HCT116 (cell line): ENCODE data around the gene TENM4. TPM values are rescaled to one million over a fixed set of nuclear protein-coding genes. Genes with fewer than 3 reads are reported as not detected.

Experiments used
- ATAC-seq: fragments of 200-7000 bp; cut with Tn5 transposase; 2 replicates; pipeline ENCODE4 v1.9.1; 2020; ENCODE audit warnings: mild to moderate bottlenecking, moderate library complexity
- BruUV-seq: library from RNA; stranded (reverse); fragments of 400-500 nt; replicated peaks from 2 replicates; lab custom pipeline; 2021; lab: Mats Ljungman, UMichigan
- CTCF ChIA-PET: fragments of 300-600 bp; sonication (Branson Sonifier 250); formaldehyde crosslinking; loops from one replicate; lab custom pipeline; 2021; ENCODE audit warnings: antibody characterized with exemption; lab: Charles Lee
- POLR2A ChIA-PET: fragments of 300-600, 350-600 bp; sonication (Branson Sonifier 250); formaldehyde crosslinking; loops from one replicate; lab custom pipeline; 2021; ENCODE audit warnings: antibody characterized with exemption; lab: Charles Lee
- RAD21 ChIA-PET, 2 experiments: fragments of 300-600 bp; sonication (Branson Sonifier 250); formaldehyde crosslinking; loops; one replicate each; lab custom pipeline; 2023; ENCODE audit warnings: low total read pairs in 2 of 2; ENCODE audit not compliant: uncharacterized antibody in 2 of 2, unreplicated experiment in 2 of 2, low non-redundant PET in 1 of 2; lab: Charles Lee
- DNase-seq: peaks from one replicate; pipeline ENCODE4 v3.0.0-alpha.2; 2010; ENCODE audit warnings: low read depth, low spot score
- H2AFZ ChIP-seq: fragments of 200-600 bp; shearing (Covaris generic), sonication (generic); 2 replicates; pipeline ENCODE4 v1.6.1; 2017; ENCODE audit warnings: low read depth, mixed run types, mixed read lengths, antibody characterized with exemption, low read length; ENCODE audit not compliant: poor library complexity, severe bottlenecking
- H3K27ac ChIP-seq: 2 replicates; pipeline ENCODE4 v1.5.1; 2012; ENCODE audit warnings: low read depth, low read length
- H3K27me3 ChIP-seq: fragments of 200-600 bp; sonication (generic); 2 replicates; pipeline ENCODE4 v1.6.1; 2016; ENCODE audit warnings: mixed run types, low read length, mixed read lengths; ENCODE audit not compliant: insufficient read depth
- H3K36me3 ChIP-seq, 2 experiments: fragments of 200-500 bp in 1 of 2; fragments of 200-600 bp in 1 of 2; sonication (Bioruptor generic) in 1 of 2; sonication (generic) in 1 of 2; 2 replicates each; pipeline versions ENCODE4 v1.5.1 to v1.6.1; 2014 to 2016; ENCODE audit warnings: low read length in 2 of 2, inconsistent platforms in 1 of 2, mixed read lengths in 1 of 2, mixed run types in 1 of 2; ENCODE audit not compliant: insufficient read depth in 2 of 2, control insufficient read depth in 1 of 2
- H3K4me1 ChIP-seq, 2 experiments: fragments of 200-600 bp in 1 of 2; sonication (generic) in 1 of 2; 2 replicates each; pipeline versions ENCODE4 v1.5.1 to v1.6.1; 2012 to 2017; ENCODE audit warnings: low read length in 2 of 2, inconsistent platforms in 1 of 2, mild to moderate bottlenecking in 1 of 2, mixed read lengths in 1 of 2, mixed run types in 1 of 2, moderate library complexity in 1 of 2; ENCODE audit not compliant: insufficient read depth in 2 of 2, control insufficient read depth in 1 of 2
- H3K4me2 ChIP-seq: fragments of 200-600 bp; sonication (generic); 2 replicates; pipeline ENCODE4 v1.6.1; 2017; ENCODE audit warnings: mixed run types, low read length, mixed read lengths
- H3K4me3 ChIP-seq, 2 experiments: fragments of 200-600 bp in 1 of 2; sonication (generic) in 1 of 2; replicated peaks in 1 of 2; 2 replicates each; pipeline ENCODE4 v1.5.1; 2011 to 2016; ENCODE audit warnings: low read length in 2 of 2, control low read depth in 1 of 2, low read depth in 1 of 2, mild to moderate bottlenecking in 1 of 2, mixed read lengths in 1 of 2, mixed run types in 1 of 2
- H3K79me2 ChIP-seq: fragments of 200-600 bp; sonication (generic); 2 replicates; pipeline ENCODE4 v1.6.1; 2017; ENCODE audit warnings: mild to moderate bottlenecking, mixed run types, low read length, moderate library complexity, mixed read lengths; ENCODE audit not compliant: insufficient read depth
- H3K9ac ChIP-seq: fragments of 200-600 bp; sonication (generic); 2 replicates; pipeline ENCODE4 v1.6.1; 2016; ENCODE audit warnings: low read length, mixed read lengths
- H3K9me2 ChIP-seq: fragments of 200-600 bp; sonication (generic), shearing (Covaris generic); 2 replicates; pipeline ENCODE4 v1.6.1; 2017; ENCODE audit warnings: mixed run types, mild to moderate bottlenecking, moderate library complexity; ENCODE audit not compliant: insufficient read depth
- H3K9me3 ChIP-seq, 2 experiments: fragments of 200-500 bp in 1 of 2; fragments of 200-600 bp in 1 of 2; sonication (Bioruptor generic) in 1 of 2; sonication (generic) in 1 of 2; 2 replicates each; pipeline ENCODE4 v1.6.1; 2014 to 2017; ENCODE audit warnings: low read length in 2 of 2, mixed read lengths in 2 of 2, inconsistent platforms in 1 of 2, low read depth in 1 of 2, mild to moderate bottlenecking in 1 of 2, mixed run types in 1 of 2, moderate library complexity in 1 of 2; ENCODE audit not compliant: control insufficient read depth in 1 of 2, insufficient read depth in 1 of 2
- H4K20me1 ChIP-seq: fragments of 200-600 bp; sonication (generic), shearing (Covaris generic); 2 replicates; pipeline ENCODE4 v1.6.1; 2017; ENCODE audit warnings: mixed run types, mild to moderate bottlenecking, moderate library complexity; ENCODE audit not compliant: insufficient read depth
- CBX3 ChIP-seq: IDR thresholded peaks from 2 replicates; pipeline ENCODE4 v1.6.1; 2012; ENCODE audit warnings: low read depth
- CTCF ChIP-seq, 3 experiments: fragments of 200-600 bp in 1 of 3; sonication (generic) in 1 of 3; IDR thresholded peaks in 2 of 3; conservative IDR thresholded peaks in 1 of 3; 2 replicates each; pipeline ENCODE4 v1.5.1; 2012 to 2017; ENCODE audit warnings: low read depth in 2 of 3, low read length in 2 of 3, antibody characterized with exemption in 1 of 3, borderline replicate concordance in 1 of 3, control low read depth in 1 of 3, mild to moderate bottlenecking in 1 of 3, mixed read lengths in 1 of 3, mixed run types in 1 of 3, moderate library complexity in 1 of 3; ENCODE audit not compliant: insufficient read depth in 1 of 3
- EGR1 ChIP-seq: IDR thresholded peaks from 2 replicates; pipeline ENCODE4 v1.6.1; 2012; ENCODE audit warnings: low read depth
- ELF1 ChIP-seq: IDR thresholded peaks from 2 replicates; pipeline ENCODE4 v1.6.1; 2012; ENCODE audit warnings: low read depth, borderline replicate concordance
- EZH2 ChIP-seq: fragments of 200-600 bp; sonication (generic); IDR thresholded peaks from 2 replicates; pipeline ENCODE4 v1.6.1; 2017; ENCODE audit warnings: antibody characterized with exemption, mixed run types
- EZH2phosphoT487 ChIP-seq: fragments of 200-600 bp; IDR thresholded peaks from 2 replicates; pipeline ENCODE4 v1.6.1; 2018; ENCODE audit warnings: antibody characterized with exemption, borderline replicate concordance
- FOSL1 ChIP-seq: IDR thresholded peaks from 2 replicates; pipeline ENCODE4 v1.6.1; 2012; ENCODE audit warnings: low read depth
- MAX ChIP-seq: IDR thresholded peaks from 2 replicates; pipeline ENCODE4 v1.6.1; 2012
- POLR2A ChIP-seq: IDR thresholded peaks from 2 replicates; pipeline ENCODE4 v1.7.0; 2011; ENCODE audit warnings: borderline replicate concordance; ENCODE audit not compliant: insufficient read depth, insufficient read length; ENCODE audit errors: extremely low read depth
- POLR2AphosphoS5 ChIP-seq: IDR thresholded peaks from 2 replicates; pipeline ENCODE4 v1.6.1; 2011; ENCODE audit warnings: mild to moderate bottlenecking, low read depth, low read length, moderate library complexity
- SIN3A ChIP-seq: IDR thresholded peaks from 2 replicates; pipeline ENCODE4 v1.6.1; 2012; ENCODE audit warnings: low read depth
- SP1 ChIP-seq: IDR thresholded peaks from 2 replicates; pipeline ENCODE4 v1.6.1; 2012; ENCODE audit warnings: low read depth
- SRF ChIP-seq: IDR thresholded peaks from 2 replicates; pipeline ENCODE4 v1.6.1; 2012; ENCODE audit warnings: low read depth
- TCF7L2 ChIP-seq: IDR thresholded peaks from 2 replicates; pipeline ENCODE4 v1.7.0; 2011; ENCODE audit warnings: borderline replicate concordance, inconsistent platforms; ENCODE audit not compliant: insufficient read depth, insufficient read length; ENCODE audit errors: extremely low read depth
- YY1 ChIP-seq: IDR thresholded peaks from 2 replicates; pipeline ENCODE4 v1.6.1; 2011; ENCODE audit warnings: low read length, low read depth, moderate library complexity, mild to moderate bottlenecking; ENCODE audit not compliant: insufficient replicate concordance; ENCODE audit errors: extremely low read depth
- ZFX ChIP-seq: fragments of 450-650 bp; IDR thresholded peaks from 2 replicates; pipeline ENCODE4 v1.6.1; 2017
- ZNF274 ChIP-seq: fragments of 200-500 bp; sonication (Bioruptor generic); IDR thresholded peaks from 2 replicates; pipeline ENCODE4 v1.6.1; 2014; ENCODE audit warnings: mild to moderate bottlenecking, low read depth, low read length, inconsistent platforms
- intact Hi-C: fragments of 100-400 bp; cut with micrococcal nuclease; formaldehyde crosslinking; loops from 2 replicates; pipeline ENCODE4 v1.10.0; 2022
- total RNA-seq: library from RNA; stranded (reverse); gene quantifications from one replicate; pipeline ENCODE4 v1.2.1, GENCODE V29; 2021; ENCODE audit not compliant: unreplicated experiment
- TF ChIP-seq, protein P1 (sequence below): IDR thresholded peaks from 2 replicates; pipeline ENCODE4 v1.6.1; 2011; ENCODE audit warnings: mild to moderate bottlenecking, low read length, moderate library complexity; ENCODE audit not compliant: insufficient replicate concordance; ENCODE audit errors: extremely low read depth
- TF ChIP-seq, protein P2 (sequence below): IDR thresholded peaks from 2 replicates; pipeline ENCODE4 v1.6.1; 2012; ENCODE audit warnings: low read depth
- TF ChIP-seq, protein P3 (sequence below): IDR thresholded peaks from 2 replicates; pipeline ENCODE4 v1.6.1; 2012

The TENM4 gene
- total RNA-seq, 1 experiment from 2014 or later: 0.05 TPM

DNA sequence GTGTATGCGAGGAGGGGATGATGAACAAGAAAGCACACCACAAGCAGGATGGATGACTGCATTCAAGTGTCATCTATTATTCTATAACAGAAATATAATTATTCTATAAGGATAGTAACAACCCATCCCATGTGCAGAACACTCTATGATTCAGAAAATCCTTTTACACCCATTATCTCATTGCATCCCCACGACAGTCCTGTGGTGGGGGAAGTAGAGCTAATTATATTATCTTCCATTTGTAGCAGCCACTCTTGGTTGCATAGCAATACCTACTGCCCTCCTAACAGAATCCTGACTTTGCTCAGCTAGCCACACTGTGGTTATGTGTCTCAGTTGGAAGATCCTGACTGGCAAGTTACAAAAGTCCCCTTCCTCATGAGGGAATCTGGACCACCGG lies 459.7 kb downstream of the TENM4 start:
- ATAC-seq (no peak), DNase-seq (no peak)
- H3K4me3 ChIP-seq: no peak overlapping the region
- H4K20me1 ChIP-seq: no peaks in the 10 kb centered on the region
- H3K27ac ChIP-seq: no peak overlapping the region
- H3K9me3 ChIP-seq: no peaks in the 10 kb centered on the region
- no peak overlapping the region for H2AFZ ChIP-seq
- BruUV-seq: no TSS peak
- peaks cover 16% of the 10 kb centered on the region for H3K27me3 ChIP-seq
- RAD21 ChIA-PET: no interaction called here
- H3K36me3 ChIP-seq: no peaks in the 10 kb centered on the region
- CTCF ChIA-PET: no interaction called here
- no peaks in the 10 kb centered on the region for H3K79me2 ChIP-seq
- intact Hi-C loops: no loop called here
- H3K4me1 ChIP-seq: no peaks in the 10 kb centered on the region
- H3K9me2 ChIP-seq: no peaks in the 10 kb centered on the region
- TF ChIP-seq EZH2 (no peak), EZH2phosphoT487 (no peak), POLR2A (no peak), YY1 (no peak), MAX (no peak), ZNF274 (no peak), SRF (no peak), FOSL1 (no peak), ELF1 (no peak), POLR2AphosphoS5 (no peak), SIN3A (no peak), TCF7L2 (no peak), CTCF (IDR thresholded peaks at IDR 0.05 in 2 of 3, conservative IDR thresholded peaks at IDR 0.05 in 1 of 3; ENCODE audit: borderline replicate concordance in 1 of 3, insufficient read depth in 1 of 3, low read depth in 2 of 3, low read length in 2 of 3) (no peak), ZFX (no peak), CBX3 (no peak), SP1 (no peak), EGR1 (no peak)
- TF ChIP-seq, protein P1, sequence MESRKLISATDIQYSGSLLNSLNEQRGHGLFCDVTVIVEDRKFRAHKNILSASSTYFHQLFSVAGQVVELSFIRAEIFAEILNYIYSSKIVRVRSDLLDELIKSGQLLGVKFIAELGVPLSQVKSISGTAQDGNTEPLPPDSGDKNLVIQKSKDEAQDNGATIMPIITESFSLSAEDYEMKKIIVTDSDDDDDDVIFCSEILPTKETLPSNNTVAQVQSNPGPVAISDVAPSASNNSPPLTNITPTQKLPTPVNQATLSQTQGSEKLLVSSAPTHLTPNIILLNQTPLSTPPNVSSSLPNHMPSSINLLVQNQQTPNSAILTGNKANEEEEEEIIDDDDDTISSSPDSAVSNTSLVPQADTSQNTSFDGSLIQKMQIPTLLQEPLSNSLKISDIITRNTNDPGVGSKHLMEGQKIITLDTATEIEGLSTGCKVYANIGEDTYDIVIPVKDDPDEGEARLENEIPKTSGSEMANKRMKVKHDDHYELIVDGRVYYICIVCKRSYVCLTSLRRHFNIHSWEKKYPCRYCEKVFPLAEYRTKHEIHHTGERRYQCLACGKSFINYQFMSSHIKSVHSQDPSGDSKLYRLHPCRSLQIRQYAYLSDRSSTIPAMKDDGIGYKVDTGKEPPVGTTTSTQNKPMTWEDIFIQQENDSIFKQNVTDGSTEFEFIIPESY: no peak
- TF ChIP-seq, protein P2, sequence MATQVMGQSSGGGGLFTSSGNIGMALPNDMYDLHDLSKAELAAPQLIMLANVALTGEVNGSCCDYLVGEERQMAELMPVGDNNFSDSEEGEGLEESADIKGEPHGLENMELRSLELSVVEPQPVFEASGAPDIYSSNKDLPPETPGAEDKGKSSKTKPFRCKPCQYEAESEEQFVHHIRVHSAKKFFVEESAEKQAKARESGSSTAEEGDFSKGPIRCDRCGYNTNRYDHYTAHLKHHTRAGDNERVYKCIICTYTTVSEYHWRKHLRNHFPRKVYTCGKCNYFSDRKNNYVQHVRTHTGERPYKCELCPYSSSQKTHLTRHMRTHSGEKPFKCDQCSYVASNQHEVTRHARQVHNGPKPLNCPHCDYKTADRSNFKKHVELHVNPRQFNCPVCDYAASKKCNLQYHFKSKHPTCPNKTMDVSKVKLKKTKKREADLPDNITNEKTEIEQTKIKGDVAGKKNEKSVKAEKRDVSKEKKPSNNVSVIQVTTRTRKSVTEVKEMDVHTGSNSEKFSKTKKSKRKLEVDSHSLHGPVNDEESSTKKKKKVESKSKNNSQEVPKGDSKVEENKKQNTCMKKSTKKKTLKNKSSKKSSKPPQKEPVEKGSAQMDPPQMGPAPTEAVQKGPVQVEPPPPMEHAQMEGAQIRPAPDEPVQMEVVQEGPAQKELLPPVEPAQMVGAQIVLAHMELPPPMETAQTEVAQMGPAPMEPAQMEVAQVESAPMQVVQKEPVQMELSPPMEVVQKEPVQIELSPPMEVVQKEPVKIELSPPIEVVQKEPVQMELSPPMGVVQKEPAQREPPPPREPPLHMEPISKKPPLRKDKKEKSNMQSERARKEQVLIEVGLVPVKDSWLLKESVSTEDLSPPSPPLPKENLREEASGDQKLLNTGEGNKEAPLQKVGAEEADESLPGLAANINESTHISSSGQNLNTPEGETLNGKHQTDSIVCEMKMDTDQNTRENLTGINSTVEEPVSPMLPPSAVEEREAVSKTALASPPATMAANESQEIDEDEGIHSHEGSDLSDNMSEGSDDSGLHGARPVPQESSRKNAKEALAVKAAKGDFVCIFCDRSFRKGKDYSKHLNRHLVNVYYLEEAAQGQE: no peak
- TF ChIP-seq, protein P3, sequence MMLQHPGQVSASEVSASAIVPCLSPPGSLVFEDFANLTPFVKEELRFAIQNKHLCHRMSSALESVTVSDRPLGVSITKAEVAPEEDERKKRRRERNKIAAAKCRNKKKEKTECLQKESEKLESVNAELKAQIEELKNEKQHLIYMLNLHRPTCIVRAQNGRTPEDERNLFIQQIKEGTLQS: no peak
- no peak overlapping the region for H3K4me2 ChIP-seq
- no peak overlapping the region for H3K9ac ChIP-seq
- POLR2A ChIA-PET: no interaction called here
